Left ventricle myocardium inferior (tissue), 1 donor: ENCODE measurements around the gene PALLD. TPM values are rescaled to one million over a fixed set of nuclear protein-coding genes. Genes with fewer than 3 reads are reported as not detected.

Experiments
- DNase-seq: peaks from one replicate; pipeline ENCODE4 v3.0.0-alpha.2; 2020
- H3K27ac ChIP-seq: fragments of 200-600 bp; replicated peaks from 2 replicates; pipeline ENCODE4 v1.8.0; 2021
- H3K27me3 ChIP-seq: fragments of 200-600 bp; 2 replicates; pipeline ENCODE4 v1.8.0; 2021; ENCODE audit warnings: low read depth
- H3K36me3 ChIP-seq: fragments of 200-600 bp; 2 replicates; pipeline ENCODE4 v1.8.0; 2021
- H3K4me1 ChIP-seq: fragments of 200-600 bp; 2 replicates; pipeline ENCODE4 v1.8.0; 2021
- H3K4me3 ChIP-seq: fragments of 200-600 bp; 2 replicates; pipeline ENCODE4 v1.8.0; 2021; ENCODE audit warnings: mild to moderate bottlenecking, moderate library complexity
- H3K9me3 ChIP-seq: fragments of 200-600 bp; replicated peaks from 2 replicates; pipeline ENCODE4 v1.8.0; 2021
- intact Hi-C: fragments of 100-400 bp; cut with micrococcal nuclease; formaldehyde crosslinking; loops from one replicate; pipeline ENCODE4 v1.11.0; 2022
- total RNA-seq: library from RNA; stranded (reverse); fragmentation: NEBNext Ultra II Directional; extraction: Animal tissue kit (Norgen Biotek cat#: 25700); gene quantifications from one replicate; pipeline ENCODE4 v1.2.1, GENCODE V29; 2021
- TF ChIP-seq, protein P1 (sequence below): fragments of 200-600 bp; IDR thresholded peaks from 2 replicates; pipeline ENCODE4 v1.8.0; 2021; ENCODE audit warnings: antibody characterized with exemption, mild to moderate bottlenecking, borderline replicate concordance
- donor health status: DM: no; HTN: yes; CAD: no; lungs with severe emphysema.

The PALLD gene
- total RNA-seq, 1 donor from 2014 or later: 871 TPM

DNA sequence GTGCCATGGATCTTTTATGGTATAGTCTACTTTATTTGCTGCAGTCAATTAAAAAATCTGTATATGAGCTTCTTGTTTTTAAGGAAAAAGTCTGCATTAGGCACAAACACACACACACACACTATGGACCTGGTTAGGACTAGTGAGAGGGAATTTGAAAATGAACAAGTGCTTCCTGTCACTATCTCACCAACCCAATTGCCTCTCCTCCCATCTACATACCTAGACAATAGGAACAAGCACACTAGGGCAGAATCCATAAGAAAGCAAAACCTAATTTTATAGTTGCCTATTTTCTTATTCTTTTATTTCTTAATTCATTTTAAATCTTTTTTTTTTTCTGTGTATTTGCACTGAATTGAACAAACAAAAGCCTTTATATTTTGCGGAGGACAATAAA lies 22.7 kb downstream of the PALLD start:
- no peak overlapping the region for H3K4me3 ChIP-seq
- intact Hi-C loops: loop anchor here (10.0 kb wide), 1 partner anchor 395 kb away; no protein-coding TSS in a partner anchor
- H3K9me3 ChIP-seq: no peaks in the 10 kb centered on the region
- H3K27me3 ChIP-seq: no peaks in the 10 kb centered on the region
- TF ChIP-seq, protein P1, sequence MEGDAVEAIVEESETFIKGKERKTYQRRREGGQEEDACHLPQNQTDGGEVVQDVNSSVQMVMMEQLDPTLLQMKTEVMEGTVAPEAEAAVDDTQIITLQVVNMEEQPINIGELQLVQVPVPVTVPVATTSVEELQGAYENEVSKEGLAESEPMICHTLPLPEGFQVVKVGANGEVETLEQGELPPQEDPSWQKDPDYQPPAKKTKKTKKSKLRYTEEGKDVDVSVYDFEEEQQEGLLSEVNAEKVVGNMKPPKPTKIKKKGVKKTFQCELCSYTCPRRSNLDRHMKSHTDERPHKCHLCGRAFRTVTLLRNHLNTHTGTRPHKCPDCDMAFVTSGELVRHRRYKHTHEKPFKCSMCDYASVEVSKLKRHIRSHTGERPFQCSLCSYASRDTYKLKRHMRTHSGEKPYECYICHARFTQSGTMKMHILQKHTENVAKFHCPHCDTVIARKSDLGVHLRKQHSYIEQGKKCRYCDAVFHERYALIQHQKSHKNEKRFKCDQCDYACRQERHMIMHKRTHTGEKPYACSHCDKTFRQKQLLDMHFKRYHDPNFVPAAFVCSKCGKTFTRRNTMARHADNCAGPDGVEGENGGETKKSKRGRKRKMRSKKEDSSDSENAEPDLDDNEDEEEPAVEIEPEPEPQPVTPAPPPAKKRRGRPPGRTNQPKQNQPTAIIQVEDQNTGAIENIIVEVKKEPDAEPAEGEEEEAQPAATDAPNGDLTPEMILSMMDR: no peak
- DNase-seq: no peak
- H3K27ac ChIP-seq: peak overlapping the region; percentile 4
- H3K4me1 ChIP-seq: peaks cover 85% of the 10 kb centered on the region
- no peaks in the 10 kb centered on the region for H3K36me3 ChIP-seq

DNA sequence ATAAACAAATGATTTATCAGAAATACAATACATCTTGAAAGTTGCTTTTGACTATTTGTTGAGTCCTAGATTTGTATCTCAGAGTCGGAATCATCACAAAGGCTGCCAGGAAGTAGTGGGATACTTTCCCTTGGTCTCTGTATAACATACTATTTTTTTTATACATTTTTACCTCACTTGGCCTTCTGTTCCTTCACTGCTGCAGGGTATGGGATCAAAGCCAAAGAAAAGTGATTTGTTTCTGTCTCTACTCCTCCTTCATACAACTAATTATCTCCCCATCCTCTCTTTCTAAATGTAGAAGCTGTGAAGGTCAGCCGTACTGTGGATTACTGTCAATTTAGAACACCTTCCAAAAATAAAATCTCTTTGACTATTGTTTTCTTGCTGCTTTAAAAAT lies 24.9 kb downstream of the PALLD start:
- intact Hi-C loops: no loop called here
- peak overlapping the region; percentile 17 for H3K4me3 ChIP-seq
- H3K27ac ChIP-seq: peak overlapping the region; percentile 73

DNA sequence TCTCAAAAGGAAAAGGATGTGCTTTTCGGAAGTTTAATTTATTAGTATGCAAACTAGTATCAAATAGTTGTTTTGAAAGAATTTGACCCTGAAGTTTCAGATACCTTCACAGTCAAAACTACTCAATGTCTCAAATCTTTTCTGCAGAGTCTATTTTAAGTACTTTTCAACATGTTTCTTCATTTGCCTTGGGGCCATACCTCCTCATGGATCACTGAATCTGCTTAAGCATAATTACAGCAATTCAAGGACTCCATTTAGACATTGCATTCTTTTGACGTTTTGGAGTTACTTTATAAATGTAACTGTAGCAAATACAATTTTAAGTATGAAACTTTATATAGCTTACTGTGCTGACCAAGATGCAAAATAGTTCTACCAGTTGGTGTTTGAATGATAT lies 25.5 kb downstream of the PALLD start:
- H3K27me3 ChIP-seq: no peaks in the 10 kb centered on the region
- peak overlapping the region; percentile 73 for H3K27ac ChIP-seq
- TF ChIP-seq, protein P1: no peak
- H3K4me1 ChIP-seq: peaks cover 68% of the 10 kb centered on the region
- peak overlapping the region; percentile 17 for H3K4me3 ChIP-seq
- H3K9me3 ChIP-seq: no peaks in the 10 kb centered on the region
- no peaks in the 10 kb centered on the region for H3K36me3 ChIP-seq
- intact Hi-C loops: no loop called here
- no peak for DNase-seq

More for the DNA sequence above, 24.9 kb downstream of the PALLD start:
- H3K9me3 ChIP-seq: no peaks in the 10 kb centered on the region
- peaks cover 75% of the 10 kb centered on the region for H3K4me1 ChIP-seq
- no peaks in the 10 kb centered on the region for H3K27me3 ChIP-seq
- TF ChIP-seq, protein P1: no peak
- H3K36me3 ChIP-seq: no peaks in the 10 kb centered on the region
- no peak for DNase-seq

DNA sequence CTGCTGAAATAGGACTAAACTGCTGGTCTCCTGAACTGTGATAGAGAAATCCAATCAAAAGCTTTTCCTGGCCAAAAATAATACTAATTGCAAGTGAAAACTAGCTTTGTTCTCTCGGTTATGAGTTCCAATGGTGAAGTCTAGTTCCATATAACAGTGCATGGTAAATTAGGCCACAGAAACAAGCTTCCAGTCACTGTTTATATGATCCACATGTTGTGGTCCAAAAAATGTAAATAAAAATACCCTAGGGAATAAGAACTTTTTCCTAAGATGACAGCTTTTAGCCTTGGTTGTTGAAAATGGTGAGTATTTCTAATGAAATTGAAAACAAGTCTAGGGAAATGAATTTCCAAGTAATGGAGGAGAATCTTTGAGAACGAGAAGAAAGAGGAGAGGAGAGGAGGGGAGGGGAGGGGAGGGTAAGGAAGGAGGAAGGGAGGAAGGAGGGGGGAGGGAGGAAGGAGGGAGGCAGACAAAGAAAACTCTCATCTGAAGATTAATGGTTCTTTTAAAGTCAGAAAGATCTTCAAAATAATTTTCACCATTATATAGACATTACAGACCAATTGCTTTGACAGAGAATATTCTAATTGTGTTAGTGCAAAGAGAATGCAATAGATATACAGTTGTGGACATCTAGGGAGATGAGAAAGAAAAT lies 26.1 kb downstream of the PALLD start:
- Histone ChIP-seq H3K9me3 (no peaks in the 10 kb centered on the region), H3K27me3 (no peaks in the 10 kb centered on the region), H3K36me3 (no peaks in the 10 kb centered on the region), H3K27ac (peak overlapping the region; percentile 73), H3K4me3 (no peak overlapping the region), H3K4me1 (peaks cover 63% of the 10 kb centered on the region)
- TF ChIP-seq, protein P1: no peak
- intact Hi-C loops: no loop called here
- DNase-seq: no peak

GRCh38 chr4:168524006-168524405 lies 27.2 kb downstream of the PALLD start:
- intact Hi-C loops: no loop called here
- H3K27me3 ChIP-seq: no peaks in the 10 kb centered on the region
- no peaks in the 10 kb centered on the region for H3K9me3 ChIP-seq
- no peaks in the 10 kb centered on the region for H3K36me3 ChIP-seq
- H3K27ac ChIP-seq: peak overlapping the region; percentile 73
- no peak overlapping the region for H3K4me3 ChIP-seq
- H3K4me1 ChIP-seq: peaks cover 58% of the 10 kb centered on the region
- TF ChIP-seq, protein P1: no peak
- no peak for DNase-seq
